ENCODE data around the gene METTL4.

DNA sequence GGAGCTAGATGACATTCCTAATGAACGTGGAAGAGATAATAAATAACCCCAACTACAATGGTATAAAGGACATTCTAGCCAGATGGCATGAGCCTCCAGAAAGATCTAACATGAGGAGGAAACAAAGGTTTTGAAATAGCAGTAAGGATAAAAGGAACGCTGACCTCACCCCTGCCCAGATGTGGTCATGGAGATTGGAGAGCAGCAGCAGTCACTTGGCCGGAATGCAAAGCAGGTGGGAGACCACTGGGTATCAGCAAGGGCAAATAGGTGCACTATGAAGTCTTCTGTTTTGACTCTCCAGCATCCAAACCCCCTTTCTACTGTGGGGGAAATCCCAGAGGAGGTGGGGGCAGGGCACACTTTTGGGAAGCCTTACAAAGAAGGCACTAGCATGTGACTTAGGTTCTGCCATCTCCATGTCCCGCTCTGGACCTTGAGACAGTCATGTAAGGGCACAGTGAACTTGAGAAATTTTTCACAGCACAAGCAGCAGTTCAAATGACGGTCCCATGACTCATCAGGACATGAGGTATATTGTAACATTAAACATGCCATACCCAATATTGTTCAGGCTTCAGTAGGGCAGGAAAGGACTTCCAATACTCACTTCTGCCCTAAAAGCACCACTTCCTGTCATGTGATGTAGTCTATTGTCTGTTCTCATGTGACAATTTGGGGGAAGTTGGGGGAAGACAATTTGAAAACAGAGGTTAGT lies 55.2 kb downstream of the METTL4 start:
- TF ChIP-seq EZH2phosphoT487 (IDR thresholded peaks at IDR 0.05; ENCODE audit: borderline replicate concordance) (no peak), POLR2A (IDR thresholded peaks at IDR 0.05; ENCODE audit: borderline replicate concordance, extremely low read depth, insufficient read depth, insufficient read length) (no peak), EZH2 (IDR thresholded peaks at IDR 0.05) (no peak), CEBPB (IDR thresholded peaks at IDR 0.05; ENCODE audit: low read depth) (peak; percentile 8; the same call in 1 of the 2 replicates), RAD21 (IDR thresholded peaks at IDR 0.05; ENCODE audit: low read depth) (no peak), FOSL1 (IDR thresholded peaks at IDR 0.05; ENCODE audit: low read depth) (peak; percentile 68), ELF1 (IDR thresholded peaks at IDR 0.05; ENCODE audit: borderline replicate concordance, low read depth) (no peak), POLR2AphosphoS5 (IDR thresholded peaks at IDR 0.05; ENCODE audit: low read depth, low read length) (no peak), YY1 (IDR thresholded peaks at IDR 0.05; ENCODE audit: extremely low read depth, insufficient replicate concordance, low read depth, low read length) (no peak)
- TF ChIP-seq, protein P1, sequence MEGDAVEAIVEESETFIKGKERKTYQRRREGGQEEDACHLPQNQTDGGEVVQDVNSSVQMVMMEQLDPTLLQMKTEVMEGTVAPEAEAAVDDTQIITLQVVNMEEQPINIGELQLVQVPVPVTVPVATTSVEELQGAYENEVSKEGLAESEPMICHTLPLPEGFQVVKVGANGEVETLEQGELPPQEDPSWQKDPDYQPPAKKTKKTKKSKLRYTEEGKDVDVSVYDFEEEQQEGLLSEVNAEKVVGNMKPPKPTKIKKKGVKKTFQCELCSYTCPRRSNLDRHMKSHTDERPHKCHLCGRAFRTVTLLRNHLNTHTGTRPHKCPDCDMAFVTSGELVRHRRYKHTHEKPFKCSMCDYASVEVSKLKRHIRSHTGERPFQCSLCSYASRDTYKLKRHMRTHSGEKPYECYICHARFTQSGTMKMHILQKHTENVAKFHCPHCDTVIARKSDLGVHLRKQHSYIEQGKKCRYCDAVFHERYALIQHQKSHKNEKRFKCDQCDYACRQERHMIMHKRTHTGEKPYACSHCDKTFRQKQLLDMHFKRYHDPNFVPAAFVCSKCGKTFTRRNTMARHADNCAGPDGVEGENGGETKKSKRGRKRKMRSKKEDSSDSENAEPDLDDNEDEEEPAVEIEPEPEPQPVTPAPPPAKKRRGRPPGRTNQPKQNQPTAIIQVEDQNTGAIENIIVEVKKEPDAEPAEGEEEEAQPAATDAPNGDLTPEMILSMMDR (IDR thresholded peaks at IDR 0.05 in 2 of 3, conservative IDR thresholded peaks at IDR 0.05 in 1 of 3; ENCODE audit: borderline replicate concordance in 1 of 3, insufficient read depth in 1 of 3, low read depth in 2 of 3, low read length in 2 of 3) = no peak
- TF ChIP-seq, protein P2, sequence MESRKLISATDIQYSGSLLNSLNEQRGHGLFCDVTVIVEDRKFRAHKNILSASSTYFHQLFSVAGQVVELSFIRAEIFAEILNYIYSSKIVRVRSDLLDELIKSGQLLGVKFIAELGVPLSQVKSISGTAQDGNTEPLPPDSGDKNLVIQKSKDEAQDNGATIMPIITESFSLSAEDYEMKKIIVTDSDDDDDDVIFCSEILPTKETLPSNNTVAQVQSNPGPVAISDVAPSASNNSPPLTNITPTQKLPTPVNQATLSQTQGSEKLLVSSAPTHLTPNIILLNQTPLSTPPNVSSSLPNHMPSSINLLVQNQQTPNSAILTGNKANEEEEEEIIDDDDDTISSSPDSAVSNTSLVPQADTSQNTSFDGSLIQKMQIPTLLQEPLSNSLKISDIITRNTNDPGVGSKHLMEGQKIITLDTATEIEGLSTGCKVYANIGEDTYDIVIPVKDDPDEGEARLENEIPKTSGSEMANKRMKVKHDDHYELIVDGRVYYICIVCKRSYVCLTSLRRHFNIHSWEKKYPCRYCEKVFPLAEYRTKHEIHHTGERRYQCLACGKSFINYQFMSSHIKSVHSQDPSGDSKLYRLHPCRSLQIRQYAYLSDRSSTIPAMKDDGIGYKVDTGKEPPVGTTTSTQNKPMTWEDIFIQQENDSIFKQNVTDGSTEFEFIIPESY (IDR thresholded peaks at IDR 0.05; ENCODE audit: extremely low read depth, insufficient replicate concordance, low read length) = no peak
- TF ChIP-seq, protein P3, sequence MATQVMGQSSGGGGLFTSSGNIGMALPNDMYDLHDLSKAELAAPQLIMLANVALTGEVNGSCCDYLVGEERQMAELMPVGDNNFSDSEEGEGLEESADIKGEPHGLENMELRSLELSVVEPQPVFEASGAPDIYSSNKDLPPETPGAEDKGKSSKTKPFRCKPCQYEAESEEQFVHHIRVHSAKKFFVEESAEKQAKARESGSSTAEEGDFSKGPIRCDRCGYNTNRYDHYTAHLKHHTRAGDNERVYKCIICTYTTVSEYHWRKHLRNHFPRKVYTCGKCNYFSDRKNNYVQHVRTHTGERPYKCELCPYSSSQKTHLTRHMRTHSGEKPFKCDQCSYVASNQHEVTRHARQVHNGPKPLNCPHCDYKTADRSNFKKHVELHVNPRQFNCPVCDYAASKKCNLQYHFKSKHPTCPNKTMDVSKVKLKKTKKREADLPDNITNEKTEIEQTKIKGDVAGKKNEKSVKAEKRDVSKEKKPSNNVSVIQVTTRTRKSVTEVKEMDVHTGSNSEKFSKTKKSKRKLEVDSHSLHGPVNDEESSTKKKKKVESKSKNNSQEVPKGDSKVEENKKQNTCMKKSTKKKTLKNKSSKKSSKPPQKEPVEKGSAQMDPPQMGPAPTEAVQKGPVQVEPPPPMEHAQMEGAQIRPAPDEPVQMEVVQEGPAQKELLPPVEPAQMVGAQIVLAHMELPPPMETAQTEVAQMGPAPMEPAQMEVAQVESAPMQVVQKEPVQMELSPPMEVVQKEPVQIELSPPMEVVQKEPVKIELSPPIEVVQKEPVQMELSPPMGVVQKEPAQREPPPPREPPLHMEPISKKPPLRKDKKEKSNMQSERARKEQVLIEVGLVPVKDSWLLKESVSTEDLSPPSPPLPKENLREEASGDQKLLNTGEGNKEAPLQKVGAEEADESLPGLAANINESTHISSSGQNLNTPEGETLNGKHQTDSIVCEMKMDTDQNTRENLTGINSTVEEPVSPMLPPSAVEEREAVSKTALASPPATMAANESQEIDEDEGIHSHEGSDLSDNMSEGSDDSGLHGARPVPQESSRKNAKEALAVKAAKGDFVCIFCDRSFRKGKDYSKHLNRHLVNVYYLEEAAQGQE (IDR thresholded peaks at IDR 0.05; ENCODE audit: low read depth) = no peak
- TF ChIP-seq, protein P4, sequence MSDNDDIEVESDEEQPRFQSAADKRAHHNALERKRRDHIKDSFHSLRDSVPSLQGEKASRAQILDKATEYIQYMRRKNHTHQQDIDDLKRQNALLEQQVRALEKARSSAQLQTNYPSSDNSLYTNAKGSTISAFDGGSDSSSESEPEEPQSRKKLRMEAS (IDR thresholded peaks at IDR 0.05) = peak; percentile 24; the same call in 1 of the 2 replicates
